ENCODE results near the gene PRKCSH. TPM values are rescaled to one million over a fixed set of nuclear protein-coding genes. Genes with fewer than 3 reads are reported as not detected.

The PRKCSH gene
- total and polyA plus RNA-seq, 10 of the 15 experiments (the other 5 are each of a cell fraction or from before 2014, with no cell fraction given), result 1.1 to 280 (median 44.1) TPM

DNA sequence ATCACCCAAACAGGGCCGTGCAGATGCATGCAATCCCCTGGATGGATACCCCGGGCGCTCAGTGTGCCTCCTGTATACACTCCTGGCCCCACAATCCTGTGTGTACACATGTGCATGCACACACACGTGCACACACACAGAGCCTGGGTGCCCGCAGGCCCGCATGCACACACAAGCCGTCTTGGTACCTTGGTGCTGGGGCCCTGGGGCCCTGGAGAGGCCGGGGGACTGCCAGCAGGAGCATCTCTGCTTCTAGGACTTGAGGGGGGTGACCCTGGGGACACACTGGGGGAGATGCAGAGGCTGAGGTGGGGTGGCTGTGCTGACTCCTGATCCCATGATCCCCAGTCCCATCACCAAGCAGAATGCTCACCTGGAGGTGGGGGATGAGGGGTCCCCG, 35.8 kb upstream of the PRKCSH start:
- Histone ChIP-seq H3K27ac (ENCODE audit: control insufficient read depth, insufficient read depth) (no peak overlapping the region), H3K9ac (ENCODE audit: control insufficient read depth, insufficient read depth, low read length) (no peak overlapping the region), H3K9me3 (replicated peaks; ENCODE audit: control insufficient read depth, insufficient read depth, low read length) (no peaks in the 10 kb centered on the region), H3K4me1 (ENCODE audit: control insufficient read depth, insufficient read depth, low read length) (no peaks in the 10 kb centered on the region), H2AFZ (ENCODE audit: control insufficient read depth, low read depth, low read length) (no peak overlapping the region), H4K20me1 (ENCODE audit: control insufficient read depth, insufficient read depth) (no peaks in the 10 kb centered on the region), H3K36me3 (ENCODE audit: control insufficient read depth in 2 of 2, insufficient read depth in 2 of 2, low read length in 1 of 2) (no peaks in the 10 kb centered on the region), H3K4me2 (ENCODE audit: control insufficient read depth, insufficient read depth) (no peak overlapping the region), H3K79me2 (ENCODE audit: control insufficient read depth, insufficient read depth, low read length) (no peaks in the 10 kb centered on the region), H3K27me3 (replicated peaks in 1 of 2; ENCODE audit: control insufficient read depth in 2 of 2, insufficient read depth in 2 of 2, low read length in 1 of 2) (no peaks in the 10 kb centered on the region), H3K4me3 (no peak overlapping the region)
- FAIRE-seq, result no peak
- POLR2A ChIA-PET, result no interaction called here
- no TSS peak for BruUV-seq (replicated peaks)
- in situ Hi-C loops (cut with MboI), result no loop called here
- 45% methylated on average over 9 of the region's 9 CpGs for WGBS (ENCODE audit: insufficient coverage, insufficient replicate concordance, low lambda C conversion rate, missing lambda C conversion rate)
- TF ChIP-seq SRF (IDR thresholded peaks at IDR 0.05; ENCODE audit: low read depth in 2 of 2, low read length in 2 of 2) (no peak), NR2C2 (IDR thresholded peaks at IDR 0.05; ENCODE audit: borderline replicate concordance, control insufficient read depth, insufficient read length, low read depth) (no peak), SMARCA5 (IDR thresholded peaks at IDR 0.05) (no peak), BHLHE40 (IDR thresholded peaks at IDR 0.05; ENCODE audit: borderline replicate concordance in 1 of 2, low read depth in 2 of 2, low read length in 1 of 2) (no peak), FOXM1 (IDR thresholded peaks at IDR 0.05; ENCODE audit: low read depth, low read length) (no peak), BACH1 (IDR thresholded peaks at IDR 0.05; ENCODE audit: borderline replicate concordance) (no peak), HDGF (IDR thresholded peaks at IDR 0.05) (no peak), TCF3 (IDR thresholded peaks at IDR 0.05; ENCODE audit: borderline replicate concordance, insufficient read depth, low read depth, low read length) (no peak), USF2 (IDR thresholded peaks at IDR 0.05; ENCODE audit: borderline replicate concordance, low read depth, low read length) (no peak), CEBPZ (IDR thresholded peaks at IDR 0.05; ENCODE audit: low read depth, low read length) (no peak), ZNF384 (IDR thresholded peaks at IDR 0.05; ENCODE audit: borderline replicate concordance, low read depth, low read length) (no peak), ZBTB33 (IDR thresholded peaks at IDR 0.05) (no peak), ATF2 (IDR thresholded peaks at IDR 0.05; ENCODE audit: low read length) (no peak), JUND (IDR thresholded peaks at IDR 0.05; ENCODE audit: low read depth, low read length) (no peak), EP300 (IDR thresholded peaks at IDR 0.05; ENCODE audit: borderline replicate concordance in 1 of 2, control insufficient read depth in 1 of 2, low read depth in 2 of 2, low read length in 2 of 2) (no peak)
- TF ChIP-seq, protein P1, sequence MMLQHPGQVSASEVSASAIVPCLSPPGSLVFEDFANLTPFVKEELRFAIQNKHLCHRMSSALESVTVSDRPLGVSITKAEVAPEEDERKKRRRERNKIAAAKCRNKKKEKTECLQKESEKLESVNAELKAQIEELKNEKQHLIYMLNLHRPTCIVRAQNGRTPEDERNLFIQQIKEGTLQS (IDR thresholded peaks at IDR 0.05; ENCODE audit: borderline replicate concordance, extremely low read depth, low read depth, low read length), result no peak
- intact Hi-C loops (cut with micrococcal nuclease; ENCODE audit: unreplicated experiment), result no loop called here
- DNase-seq (ENCODE audit: low read depth, low spot score), result no peak
- SMC1A ChIA-PET (ENCODE audit: uncharacterized antibody, unreplicated experiment), result interaction anchor here (0.5 kb wide), 1 partner anchor 131 kb away, joined by 3 read pairs; no protein-coding TSS in a partner anchor
- no peak for ATAC-seq
- CTCF ChIA-PET, result no interaction called here
- RAD21 ChIA-PET (ENCODE audit: unreplicated experiment), result no interaction called here

Data from GM12878 (cell line).